ENCODE results near the gene GFRAL. TPM values are rescaled to one million over a fixed set of nuclear protein-coding genes. Genes with fewer than 3 reads are reported as not detected.

GFRAL gene
- total and polyA plus RNA-seq, 9 donors, result 0.10 to 0.39 (median 0.16) TPM

DNA sequence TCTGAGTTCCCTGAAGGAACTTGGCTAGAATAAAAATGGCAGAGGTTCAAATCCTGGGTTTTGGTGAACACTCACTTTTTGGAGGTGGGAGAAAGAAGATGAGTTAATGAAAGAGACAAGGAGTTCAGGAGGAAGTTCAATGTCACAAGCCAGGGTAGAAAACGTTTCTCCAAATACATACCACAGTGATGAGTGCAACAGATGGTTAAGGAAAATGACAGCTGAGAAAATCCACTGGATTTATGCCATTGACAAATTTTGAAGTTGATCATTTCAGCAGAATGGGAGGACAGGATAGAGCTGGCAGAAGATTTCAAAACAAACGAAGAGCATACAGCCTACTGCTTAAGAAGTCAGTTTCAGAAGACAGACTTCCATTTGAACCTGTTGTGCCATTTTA, 122.7 kb downstream of the GFRAL start:
- WGBS (ENCODE audit: insufficient coverage), result no CpG with 5 or more reads among the region's 2 CpGs
- H3K36me3 ChIP-seq (ENCODE audit: control insufficient read depth, insufficient read depth, low read length), result no peaks in the 10 kb centered on the region
- DNase-seq, result peak; percentile 77

More for the DNA sequence above, 122.7 kb downstream of the GFRAL start:
- H3K4me3 ChIP-seq (ENCODE audit: low read length), result no peak overlapping the region
- no peaks in the 10 kb centered on the region for H3K4me1 ChIP-seq (ENCODE audit: control insufficient read depth, insufficient read depth, low read length)
- no peaks in the 10 kb centered on the region for H3K27me3 ChIP-seq (ENCODE audit: control insufficient read depth, insufficient read depth, low read length)
- no peaks in the 10 kb centered on the region for H3K9me3 ChIP-seq (replicated peaks; ENCODE audit: control insufficient read depth, low read depth, low read length)
- H3K27ac ChIP-seq (ENCODE audit: low read length), result no peak overlapping the region

Other genes starting within 250 kb of the GFRAL start
- gene HCRTR2, start 153.0 kb upstream of the GFRAL start, total RNA-seq, result not detected
- gene HCRTR2, start 153.0 kb upstream of the GFRAL start, polyA plus RNA-seq (ENCODE audit: insufficient read depth in 1 of 8, insufficient read length in 8 of 8, low replicate concordance in 1 of 8), result under 1 TPM in 4 of 8 donors, not detected in 4; 0.06 to 0.17 (median 0.12) TPM

All from muscle of leg (tissue), 11 donors.